Measurements from ENCODE around the gene CGB3.

GRCh38 chr19:48988286-48988685 lies 35.8 kb downstream of the CGB3 start:
- TF ChIP-seq CTCF (IDR thresholded peaks at IDR 0.05) (no peak), POLR2AphosphoS5 (IDR thresholded peaks at IDR 0.05) (no peak), POLR2A (IDR thresholded peaks at IDR 0.05) (no peak)
